SIG-M5 treated with dmso at 0.1 percent for 504 hours (cell line): ENCODE measurements around the gene CYB5R2.

Source experiments
- DNase-seq: peaks from one replicate; lab custom pipeline; 2025; ENCODE audit not compliant: unreplicated experiment; lab: John Stamatoyannopoulos, UW

CYB5R2 gene

GRCh38 chr11:7638710-7639642, 34.3 kb downstream of the CYB5R2 start:
- DNase-seq = no peak

DNA sequence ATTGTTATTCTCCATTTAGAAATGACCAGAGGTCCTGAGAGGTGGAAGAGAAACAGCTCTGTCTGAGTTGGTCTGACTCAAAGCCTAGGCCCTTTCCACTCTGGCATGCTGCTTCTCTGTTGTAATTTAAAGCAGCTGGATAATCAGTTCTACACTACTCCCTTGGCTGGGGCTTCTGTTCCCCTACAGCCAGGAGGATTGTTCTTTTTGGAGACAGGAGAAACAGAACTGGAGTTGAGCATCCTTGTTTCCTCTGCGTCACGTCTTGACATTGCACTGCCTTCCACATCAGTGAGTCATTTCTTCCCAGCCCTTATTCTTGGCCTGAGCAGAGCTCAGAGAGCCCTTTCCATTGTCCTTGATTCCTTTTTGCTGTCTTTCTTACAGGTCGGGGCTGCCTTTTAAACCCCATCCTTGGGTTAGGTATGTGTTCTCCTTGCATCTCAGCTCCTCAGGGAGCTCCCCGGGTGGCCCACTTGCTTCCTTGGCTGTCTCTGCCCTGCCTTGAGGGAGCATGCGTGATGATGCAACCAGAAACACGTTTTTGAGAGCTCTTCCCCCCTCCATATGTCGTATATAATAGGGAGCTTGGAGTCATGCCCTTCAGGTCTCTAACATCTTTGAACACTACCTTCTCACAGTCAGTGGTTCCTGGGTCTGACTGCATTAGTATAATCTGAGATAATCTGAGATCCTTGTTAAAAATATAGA, 35.7 kb downstream of the CYB5R2 start:
- DNase-seq = no peak

GRCh38 chr11:7636350-7636749, 37.0 kb downstream of the CYB5R2 start:
- no peak for DNase-seq

DNA sequence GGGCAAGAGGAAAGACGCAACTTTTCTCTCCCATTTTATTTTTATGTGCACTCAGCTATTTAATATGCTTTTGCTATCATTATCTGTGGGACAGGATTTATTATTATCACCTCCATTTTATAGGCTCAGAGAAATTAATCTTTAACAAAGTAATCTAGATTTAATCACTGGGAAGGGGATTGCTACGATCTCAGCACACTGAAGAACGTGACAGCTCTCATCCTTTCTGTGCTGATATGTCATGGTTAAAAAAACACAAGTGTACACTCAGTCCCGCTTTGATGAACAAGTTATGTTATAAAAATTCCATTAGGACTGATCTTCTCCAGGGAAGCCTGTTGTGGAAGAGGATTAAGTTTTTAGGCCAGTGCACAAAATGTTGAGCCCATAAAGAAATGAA, 37.6 kb downstream of the CYB5R2 start:
- DNase-seq = no peak

DNA sequence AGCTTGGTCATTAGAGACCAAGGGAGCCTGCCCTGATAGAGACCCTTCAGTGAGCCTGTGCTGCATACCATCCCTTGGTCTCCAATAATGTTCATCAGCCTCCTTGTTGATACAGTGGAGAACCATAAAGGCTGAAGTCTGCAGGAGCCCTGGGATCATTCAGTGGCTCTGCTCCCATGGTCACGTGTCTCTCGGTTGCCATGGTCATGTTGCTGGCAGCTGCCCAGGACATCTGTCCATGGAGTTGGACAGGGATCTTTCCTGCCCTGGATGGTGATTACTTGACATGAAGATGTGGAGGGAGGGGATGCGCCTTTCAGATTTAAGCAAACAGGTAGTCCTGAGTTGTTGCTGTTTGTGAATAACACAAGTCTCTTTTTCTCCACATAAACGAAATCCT, 38.2 kb downstream of the CYB5R2 start:
- DNase-seq = no peak

DNA sequence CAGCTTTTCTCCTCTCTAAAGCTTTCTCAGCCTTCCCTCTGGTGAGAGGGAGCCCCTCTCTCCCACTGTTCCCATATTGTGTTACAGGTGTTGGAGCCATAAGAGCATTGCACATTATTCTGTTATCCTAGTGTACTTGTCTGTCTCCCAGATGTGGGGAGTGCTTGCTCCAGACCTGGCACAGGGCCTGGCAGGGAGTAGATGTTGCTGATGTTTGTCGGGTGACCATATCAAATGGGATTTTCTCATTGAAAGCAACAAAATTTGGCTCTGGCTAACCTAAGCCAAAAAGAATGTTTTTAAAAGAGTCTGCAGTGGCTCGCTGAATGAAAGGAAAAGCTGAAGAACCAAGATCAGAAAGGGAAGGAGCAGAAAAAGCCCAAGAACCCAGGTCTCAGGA, 41.1 kb downstream of the CYB5R2 start:
- DNase-seq = no peak

DNA sequence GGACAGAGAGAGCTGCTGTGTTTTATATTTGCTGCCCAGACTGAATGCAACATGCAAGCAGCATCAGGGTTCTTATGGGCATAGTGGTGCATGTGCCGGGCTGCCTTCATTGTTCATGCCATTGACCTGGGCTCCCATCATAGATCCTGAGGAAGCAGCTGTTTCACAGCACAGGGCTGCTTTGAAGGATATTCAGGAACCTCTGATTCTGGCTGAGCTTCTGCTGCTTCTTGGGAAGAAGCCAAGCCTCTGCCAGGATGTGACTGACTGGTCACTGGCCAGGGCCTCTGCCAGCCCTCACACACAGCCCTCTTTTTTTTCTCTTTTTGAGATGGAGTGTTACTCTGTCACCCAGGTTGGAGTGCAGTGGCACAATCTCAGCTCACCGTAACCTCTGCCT, 43.3 kb downstream of the CYB5R2 start:
- no peak for DNase-seq

- no peak for DNase-seq
Measured at GRCh38 chr11:7628660-7629059, 44.6 kb downstream of the CYB5R2 start.

- no peak for DNase-seq
Measured at GRCh38 chr11:7622721-7623120, 50.6 kb downstream of the CYB5R2 start.

- no peak for DNase-seq
Measured at GRCh38 chr11:7621554-7621953, 51.7 kb downstream of the CYB5R2 start.

DNA sequence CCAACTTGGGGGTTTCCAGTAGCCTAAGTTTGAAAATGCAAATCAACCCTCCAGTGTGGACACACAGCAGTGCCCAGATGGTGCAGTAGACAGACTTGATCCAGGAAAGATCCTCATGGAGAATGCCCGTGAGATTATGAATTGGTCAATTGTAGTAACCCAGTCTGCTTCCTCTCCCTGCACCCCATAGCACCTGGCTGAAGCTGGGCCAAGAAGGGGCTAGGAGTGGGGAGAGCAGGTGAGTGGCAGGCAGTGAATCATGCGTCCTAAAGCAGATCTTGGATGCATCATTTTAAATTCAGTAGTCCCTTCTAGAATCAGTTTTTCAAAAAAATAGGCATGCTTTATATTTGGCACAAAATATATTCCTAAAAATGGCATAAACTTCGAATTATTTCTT, 52.2 kb downstream of the CYB5R2 start:
- no peak for DNase-seq

- DNase-seq = no peak
Measured at GRCh38 chr11:7619322-7619721, 54.0 kb downstream of the CYB5R2 start.

DNA sequence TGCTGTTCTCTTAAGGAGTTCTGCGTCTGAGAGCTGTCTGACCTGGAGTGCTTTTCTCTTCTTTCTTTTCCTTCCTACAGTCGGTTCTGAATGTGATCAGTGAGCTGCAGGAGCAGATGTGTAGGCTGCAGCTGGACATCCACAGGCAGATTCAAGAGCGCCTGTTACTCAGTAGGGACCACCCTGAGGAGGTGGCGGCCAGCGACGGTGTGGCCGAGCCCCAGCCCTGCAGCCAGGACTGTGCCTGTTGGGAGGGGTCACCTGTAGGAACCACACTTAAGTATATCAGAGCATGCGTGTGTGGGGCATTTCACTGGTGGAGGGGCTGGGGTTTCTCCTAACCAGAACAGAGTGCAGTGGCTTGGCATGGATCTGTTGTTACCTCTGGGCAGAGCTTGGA, 56.3 kb downstream of the CYB5R2 start:
- DNase-seq = no peak
